Lung (tissue), 12 donors: Measurements from ENCODE around the gene CFAP43. TPM values are rescaled to one million over a fixed set of nuclear protein-coding genes. Genes with fewer than 3 reads are reported as not detected.

Source experiments
- ATAC-seq: fragments of 200-7000 bp; cut with Tn5 transposase; one replicate; pipeline ENCODE4 v1.9.1; 2020; ENCODE audit warnings: moderate number of reproducible peaks; ENCODE audit not compliant: insufficient read depth, low FRiP score
- DNase-seq, 3 donors: peaks; one replicate each; pipeline ENCODE4 v3.0.0-alpha.2; 2013 to 2017
- H3K27ac ChIP-seq, 2 donors: one replicate each; pipeline ENCODE4 v1.5.1; 2013; ENCODE audit warnings: mild to moderate bottlenecking in 2 of 2, moderate library complexity in 2 of 2, control low read depth in 1 of 2, inconsistent platforms in 1 of 2, low read depth in 1 of 2, low read length in 1 of 2
- H3K27me3 ChIP-seq, 3 donors: one replicate each; pipeline ENCODE4 v1.5.1; 2013; ENCODE audit warnings: low read length in 2 of 3; ENCODE audit not compliant: control insufficient read depth in 3 of 3, insufficient read depth in 3 of 3
- H3K36me3 ChIP-seq, 4 donors: one replicate each; pipeline ENCODE4 v1.5.1; 2013; ENCODE audit warnings: low read length in 4 of 4, mild to moderate bottlenecking in 1 of 4, moderate library complexity in 1 of 4; ENCODE audit not compliant: control insufficient read depth in 4 of 4, insufficient read depth in 4 of 4
- H3K4me1 ChIP-seq, 5 donors: one replicate each; pipeline ENCODE4 v1.5.1; 2013; ENCODE audit warnings: low read length in 5 of 5, mild to moderate bottlenecking in 2 of 5, moderate library complexity in 1 of 5; ENCODE audit not compliant: control insufficient read depth in 5 of 5, insufficient read depth in 5 of 5
- H3K4me3 ChIP-seq: one replicate; pipeline ENCODE4 v1.5.1; 2013; ENCODE audit warnings: mild to moderate bottlenecking, control low read depth, moderate library complexity
- H3K9ac ChIP-seq, 2 donors: one replicate each; pipeline ENCODE4 v1.5.1; 2013; ENCODE audit warnings: low read length in 2 of 2, control low read depth in 1 of 2; ENCODE audit not compliant: insufficient read depth in 1 of 2
- H3K9me3 ChIP-seq, 4 donors: one replicate each; pipeline ENCODE4 v1.5.1; 2013; ENCODE audit warnings: low read length in 3 of 4, mild to moderate bottlenecking in 1 of 4, moderate library complexity in 1 of 4; ENCODE audit not compliant: control insufficient read depth in 4 of 4, insufficient read depth in 3 of 4
- CTCF ChIP-seq: IDR thresholded peaks from 2 replicates; pipeline ENCODE4 v1.5.1; 2012; ENCODE audit warnings: mild to moderate bottlenecking; ENCODE audit errors: control extremely low read depth, extremely low read depth
- WGBS, 2 donors: extraction: QIAGEN DNeasy Blood & Tissue Kit; methylation state at CpG; one replicate each; pipeline ENCODE4 v1.1.7; 2013; 5-methylcytosine and 5-hydroxymethylcytosine counted together
- polyA plus RNA-seq, 2 donors: library from polyadenylated mRNA; stranded (reverse); fragments of 200-250 nt; gene quantifications; one replicate each; pipeline ENCODE4 v1.2.1, GENCODE V29; 2013
- total RNA-seq, 2 donors: library from RNA; depleted of rRNA in 1 of 2; stranded (reverse); fragments of >200 nt in 1 of 2; gene quantifications; one replicate each; pipeline ENCODE4 v1.2.1, GENCODE V29; 2014 to 2021
- donor health status: control.
- donor health status: control.
- donor health status: Bipolar disorder and iron deficiency.
- donor health status: healthy.
- donor health status: DM: yes; HTN: yes; CAD: no.

CFAP43 gene
- total and polyA plus RNA-seq, 4 donors: 8.4 to 71.6 (median 20.1) TPM

- no peaks in the 10 kb centered on the region for H3K9me3 ChIP-seq
Observed at GRCh38 chr10:104233817-104234216, 1.7 kb upstream of the CFAP43 start.

GRCh38 chr10:104232613-104233102, 494 bp upstream of the CFAP43 start:
- WGBS, 2 donors: 12 to 13% methylated on average over 20 of the region's 20 CpGs
- no peak for TF ChIP-seq CTCF
- H3K36me3 ChIP-seq: no peaks in the 10 kb centered on the region
- peak overlapping the region in 1 of 2 donors; percentile 1 for H3K9ac ChIP-seq
- H3K27me3 ChIP-seq: no peaks in the 10 kb centered on the region
- DNase-seq (no peak), ATAC-seq (peak; percentile 13)
- no peak overlapping the region for H3K27ac ChIP-seq
- peaks cover 0 to 6% (median 0%) of the 10 kb centered on the region in 5 donors for H3K4me1 ChIP-seq
- H3K9me3 ChIP-seq: no peaks in the 10 kb centered on the region
- H3K4me3 ChIP-seq: peak overlapping the region; percentile 47

More at GRCh38 chr10:104233817-104234216, 1.7 kb upstream of the CFAP43 start:
- DNase-seq (no peak), ATAC-seq (no peak)
- Histone ChIP-seq H3K36me3 (no peaks in the 10 kb centered on the region), H3K4me3 (no peak overlapping the region), H3K27me3 (no peaks in the 10 kb centered on the region), H3K27ac (no peak overlapping the region), H3K9ac (no peak overlapping the region), H3K4me1 (peaks cover 0 to 6% (median 0%) of the 10 kb centered on the region in 5 donors)
- WGBS, 2 donors: 63 to 86% methylated on average over 1 of the region's 1 CpG
- TF ChIP-seq CTCF: no peak

GRCh38 chr10:104230490-104230889, 1.7 kb downstream of the CFAP43 start:
- Histone ChIP-seq H3K9ac (no peak overlapping the region), H3K27ac (no peak overlapping the region), H3K9me3 (no peaks in the 10 kb centered on the region), H3K4me1 (peaks cover 0 to 6% (median 0%) of the 10 kb centered on the region in 5 donors), H3K4me3 (no peak overlapping the region), H3K27me3 (no peaks in the 10 kb centered on the region), H3K36me3 (no peaks in the 10 kb centered on the region)
- WGBS, 2 donors: 71 to 80% methylated on average over 4 of the region's 4 CpGs
- no peak for TF ChIP-seq CTCF
- DNase-seq (peak in 1 of 3 donors; percentile 13), ATAC-seq (no peak)

DNA sequence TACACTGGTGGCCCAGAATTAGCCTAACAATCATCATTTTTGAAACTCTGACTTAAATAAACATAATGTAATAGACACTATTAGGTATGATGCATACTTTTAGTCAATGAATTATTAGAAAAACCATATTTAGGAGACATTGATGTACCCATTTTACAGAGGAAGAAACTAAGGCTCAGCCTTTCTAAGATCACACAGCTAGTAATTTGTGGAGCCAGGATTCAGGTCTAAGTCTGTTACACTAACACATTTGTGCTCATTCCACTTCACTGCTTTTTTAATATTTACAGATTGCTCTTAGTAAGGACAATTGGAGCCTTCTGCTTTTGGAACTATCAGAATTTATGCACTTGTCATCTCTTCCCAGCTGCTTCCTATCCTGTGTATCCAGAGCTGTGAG, 8.9 kb downstream of the CFAP43 start:
- Histone ChIP-seq H3K9ac (no peak overlapping the region), H3K9me3 (no peaks in the 10 kb centered on the region)
- no peak for TF ChIP-seq CTCF

More for the DNA sequence above, 8.9 kb downstream of the CFAP43 start:
- Histone ChIP-seq H3K4me1 (no peaks in the 10 kb centered on the region), H3K4me3 (no peak overlapping the region), H3K27ac (no peak overlapping the region), H3K36me3 (no peaks in the 10 kb centered on the region), H3K27me3 (no peaks in the 10 kb centered on the region)
- ATAC-seq (no peak), DNase-seq (no peak)
